ENCODE measurements around the gene SPRED3. TPM values are rescaled to one million over a fixed set of nuclear protein-coding genes. Genes with fewer than 3 reads are reported as not detected.

The SPRED3 gene
- total RNA-seq, 1 donor from 2014 or later: 3.2 TPM

- Mint-ChIP-seq H3K36me3 (ENCODE audit: low read depth) (no peaks in the 10 kb centered on the region), H3K4me1 (ENCODE audit: low read depth) (no peaks in the 10 kb centered on the region), H3K9me3 (ENCODE audit: low read depth) (no peaks in the 10 kb centered on the region), H3K4me3 (ENCODE audit: unreplicated experiment) (no peak overlapping the region), H3K27me3 (ENCODE audit: low read depth) (peaks cover 23% of the 10 kb centered on the region), H3K27ac (ENCODE audit: unreplicated experiment) (no peak overlapping the region)
- no peak for TF ChIP-seq CTCF (IDR thresholded peaks at IDR 0.05)
- DNase-seq (ENCODE audit: low spot score): no peak
Observed at GRCh38 chr19:38443458-38443999, 55.0 kb downstream of the SPRED3 start.

GRCh38 chr19:38444026-38444425, 55.5 kb downstream of the SPRED3 start:
- Mint-ChIP-seq H3K9me3 (ENCODE audit: low read depth) (no peaks in the 10 kb centered on the region), H3K4me1 (ENCODE audit: low read depth) (no peaks in the 10 kb centered on the region), H3K27me3 (ENCODE audit: low read depth) (peaks cover 28% of the 10 kb centered on the region), H3K36me3 (ENCODE audit: low read depth) (no peaks in the 10 kb centered on the region), H3K27ac (ENCODE audit: unreplicated experiment) (no peak overlapping the region), H3K4me3 (ENCODE audit: unreplicated experiment) (no peak overlapping the region)
- no peak for DNase-seq (ENCODE audit: low spot score)
- TF ChIP-seq CTCF (IDR thresholded peaks at IDR 0.05): no peak

- no peak for TF ChIP-seq CTCF (IDR thresholded peaks at IDR 0.05)
- no peak for DNase-seq (ENCODE audit: low spot score)
- Mint-ChIP-seq H3K36me3 (ENCODE audit: low read depth) (no peaks in the 10 kb centered on the region), H3K9me3 (ENCODE audit: low read depth) (no peaks in the 10 kb centered on the region), H3K27ac (ENCODE audit: unreplicated experiment) (no peak overlapping the region), H3K27me3 (ENCODE audit: low read depth) (peaks cover 38% of the 10 kb centered on the region), H3K4me1 (ENCODE audit: low read depth) (no peaks in the 10 kb centered on the region), H3K4me3 (ENCODE audit: unreplicated experiment) (no peak overlapping the region)
Observed at GRCh38 chr19:38445362-38445761, 56.9 kb downstream of the SPRED3 start.

- no peak for TF ChIP-seq CTCF (IDR thresholded peaks at IDR 0.05)
Observed at GRCh38 chr19:38448225-38448624, 59.7 kb downstream of the SPRED3 start.

More at GRCh38 chr19:38448225-38448624, 59.7 kb downstream of the SPRED3 start:
- Mint-ChIP-seq H3K27me3 (ENCODE audit: low read depth) (peaks cover 39% of the 10 kb centered on the region), H3K27ac (ENCODE audit: unreplicated experiment) (no peak overlapping the region), H3K4me3 (ENCODE audit: unreplicated experiment) (no peak overlapping the region), H3K9me3 (ENCODE audit: low read depth) (no peaks in the 10 kb centered on the region), H3K4me1 (ENCODE audit: low read depth) (no peaks in the 10 kb centered on the region), H3K36me3 (ENCODE audit: low read depth) (no peaks in the 10 kb centered on the region)
- DNase-seq (ENCODE audit: low spot score): no peak

Other genes starting within 250 kb of the SPRED3 start
- gene DPF1, start 164.5 kb upstream of the SPRED3 start, total RNA-seq: 2.1 to 4.8 TPM (median 2.4 TPM) in 3 replicates
- 132 to 297 TPM (median 295 TPM) in 3 replicates for gene PPP1R14A, start 132.3 kb upstream of the SPRED3 start, total RNA-seq
- gene SPINT2, start 124.1 kb upstream of the SPRED3 start, total RNA-seq: 21.3 to 28.0 TPM (median 26.4 TPM) in 3 replicates
- gene C19orf33, start 84.4 kb upstream of the SPRED3 start, total RNA-seq: 2.0 to 5.2 TPM (median 2.0 TPM) in 3 replicates
- gene YIF1B, start 72.8 kb upstream of the SPRED3 start, total RNA-seq: 93.3 to 101 TPM (median 97.8 TPM) in 3 replicates
- 22.0 to 30.9 TPM (median 29.2 TPM) in 3 replicates for gene KCNK6, start 68.9 kb upstream of the SPRED3 start, total RNA-seq
- gene CATSPERG, start 52.9 kb upstream of the SPRED3 start, total RNA-seq: 3.9 to 7.6 TPM (median 5.3 TPM) in 3 replicates
- 181 to 197 TPM (median 197 TPM) in 3 replicates for gene PSMD8, start 14.1 kb upstream of the SPRED3 start, total RNA-seq
- 0.80 to 1.8 TPM (median 1.5 TPM) in 3 replicates for gene GGN, start 663 bp upstream of the SPRED3 start, total RNA-seq
- gene FAM98C, start 14.4 kb downstream of the SPRED3 start, total RNA-seq: 15.5 to 16.5 TPM (median 16.0 TPM) in 3 replicates
- not detected in 3 replicates for gene RASGRP4, start 37.5 kb downstream of the SPRED3 start, total RNA-seq
- 0.02 to 0.32 TPM (median 0.26 TPM) in 3 replicates for gene RYR1, start 45.0 kb downstream of the SPRED3 start, total RNA-seq
- gene MAP4K1, start 229.3 kb downstream of the SPRED3 start, total RNA-seq: 0.23 to 1.4 TPM (median 1.4 TPM) in 3 replicates
- gene EIF3K, start 230.5 kb downstream of the SPRED3 start, total RNA-seq: 177 to 208 TPM (median 185 TPM) in 3 replicates